ENCODE data around the gene CALCOCO1.

CALCOCO1 gene

GRCh38 chr12:53759261-53759660 lies 32.0 kb upstream of the CALCOCO1 start:
- Histone ChIP-seq H4K20me1 (ENCODE audit: insufficient read depth, low read length, poor library complexity, severe bottlenecking) (no peaks in the 10 kb centered on the region), H3K9me3 (ENCODE audit: insufficient read depth, low read depth, low read length) (no peaks in the 10 kb centered on the region), H3K27me3 (ENCODE audit: insufficient read depth, low read length, poor library complexity, severe bottlenecking) (no peaks in the 10 kb centered on the region), H3K9me2 (replicated peaks; ENCODE audit: low read depth, low read length) (no peaks in the 10 kb centered on the region), H3K36me3 (ENCODE audit: insufficient read depth, low read length) (no peaks in the 10 kb centered on the region), H3K4me1 (ENCODE audit: insufficient read depth, low read length, poor library complexity, severe bottlenecking) (peaks cover 47% of the 10 kb centered on the region), H3K4me2 (ENCODE audit: low read depth, low read length, poor library complexity, severe bottlenecking) (peak overlapping the region; percentile 88), H2AFZ (ENCODE audit: low read length) (no peak overlapping the region), H3F3A (ENCODE audit: low read depth) (no peaks in the 10 kb centered on the region), H3K4me3 (ENCODE audit: low read length, poor library complexity, severe bottlenecking) (no peak overlapping the region), H3K79me2 (ENCODE audit: insufficient read depth, low read length) (no peaks in the 10 kb centered on the region), H3K9ac (ENCODE audit: low read depth, low read length, poor library complexity, severe bottlenecking) (no peak overlapping the region)
- TF ChIP-seq EZH2phosphoT487 (IDR thresholded peaks at IDR 0.05; ENCODE audit: borderline replicate concordance) = no peak
- TF ChIP-seq CTCF (conservative IDR thresholded peaks at IDR 0.05; ENCODE audit: low read length) = no peak

DNA sequence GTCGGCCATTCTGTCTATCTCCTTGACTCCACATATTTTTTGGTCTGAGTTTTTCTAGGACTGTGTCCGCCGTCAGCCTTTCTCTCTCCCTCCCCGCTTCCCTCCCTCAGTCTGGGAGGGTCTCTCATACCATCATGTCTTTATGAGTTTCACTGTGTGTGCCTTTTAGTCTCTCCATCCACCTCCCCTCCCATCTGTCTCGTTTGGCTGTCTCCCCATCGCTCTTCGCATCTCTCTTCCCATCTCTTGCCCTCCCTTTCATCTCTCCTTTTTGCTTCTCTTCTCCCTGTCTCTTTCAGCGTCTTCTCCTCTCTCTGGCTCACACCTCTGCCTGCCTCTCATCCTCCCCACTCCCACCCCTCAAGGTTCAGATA lies 31.5 kb upstream of the CALCOCO1 start:
- Histone ChIP-seq H3K9ac (ENCODE audit: low read depth, low read length, poor library complexity, severe bottlenecking) (peak overlapping the region; percentile 63), H3K4me3 (ENCODE audit: low read length, poor library complexity, severe bottlenecking) (no peak overlapping the region), H3K9me2 (replicated peaks; ENCODE audit: low read depth, low read length) (no peaks in the 10 kb centered on the region), H3K36me3 (ENCODE audit: insufficient read depth, low read length) (no peaks in the 10 kb centered on the region), H3F3A (ENCODE audit: low read depth) (no peaks in the 10 kb centered on the region), H3K79me2 (ENCODE audit: insufficient read depth, low read length) (no peaks in the 10 kb centered on the region), H3K9me3 (ENCODE audit: insufficient read depth, low read depth, low read length) (no peaks in the 10 kb centered on the region), H2AFZ (ENCODE audit: low read length) (0 out of 2 replicates have a peak overlapping the region, but pooled peaks have one; percentile 28), H3K4me2 (ENCODE audit: low read depth, low read length, poor library complexity, severe bottlenecking) (peak overlapping the region; percentile 88), H3K27me3 (ENCODE audit: insufficient read depth, low read length, poor library complexity, severe bottlenecking) (no peaks in the 10 kb centered on the region), H3K4me1 (ENCODE audit: insufficient read depth, low read length, poor library complexity, severe bottlenecking) (peaks cover 49% of the 10 kb centered on the region), H4K20me1 (ENCODE audit: insufficient read depth, low read length, poor library complexity, severe bottlenecking) (no peaks in the 10 kb centered on the region)
- TF ChIP-seq EZH2phosphoT487 (IDR thresholded peaks at IDR 0.05; ENCODE audit: borderline replicate concordance) (no peak), CTCF (conservative IDR thresholded peaks at IDR 0.05; ENCODE audit: low read length) (no peak)

DNA sequence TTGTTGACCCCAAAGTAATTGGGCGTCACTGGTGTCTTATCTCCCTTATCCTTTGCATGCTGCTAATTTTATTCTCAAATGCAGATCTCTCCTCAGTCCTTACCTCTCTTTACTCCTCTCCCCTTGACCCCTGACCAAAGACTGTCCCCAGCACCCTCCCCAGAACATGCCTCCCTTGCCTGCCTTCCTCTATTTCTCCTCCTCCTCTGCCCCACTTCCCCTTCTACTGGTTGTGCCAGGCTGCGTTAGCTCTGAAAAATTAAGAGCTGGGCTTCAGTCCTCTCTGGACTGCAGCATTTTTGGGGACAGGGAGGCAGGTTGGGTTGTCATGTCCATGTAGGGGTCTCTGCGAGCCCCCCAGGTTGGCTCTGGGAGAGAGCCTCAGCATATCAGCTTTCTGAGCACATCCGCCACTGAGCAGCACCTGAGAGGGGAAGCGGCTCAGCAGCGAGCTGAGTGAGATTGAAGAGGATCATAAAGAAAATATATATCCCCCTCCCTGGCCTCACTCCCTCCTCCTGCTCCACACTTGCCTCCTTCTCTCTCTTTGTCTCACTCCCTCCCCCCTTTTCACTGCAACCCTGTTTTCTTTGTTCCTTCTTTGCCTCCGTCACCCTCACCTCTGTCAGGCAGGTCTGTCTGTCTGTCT lies 31.0 kb upstream of the CALCOCO1 start:
- H3K4me2 ChIP-seq (ENCODE audit: low read depth, low read length, poor library complexity, severe bottlenecking) = peak overlapping the region; percentile 88

More for the DNA sequence above, 31.0 kb upstream of the CALCOCO1 start:
- Histone ChIP-seq H3K4me1 (ENCODE audit: insufficient read depth, low read length, poor library complexity, severe bottlenecking) (peaks cover 51% of the 10 kb centered on the region), H3K9me3 (ENCODE audit: insufficient read depth, low read depth, low read length) (no peaks in the 10 kb centered on the region), H3K27me3 (ENCODE audit: insufficient read depth, low read length, poor library complexity, severe bottlenecking) (no peaks in the 10 kb centered on the region), H3K79me2 (ENCODE audit: insufficient read depth, low read length) (no peaks in the 10 kb centered on the region), H3K36me3 (ENCODE audit: insufficient read depth, low read length) (no peaks in the 10 kb centered on the region), H2AFZ (ENCODE audit: low read length) (0 out of 2 replicates have a peak overlapping the region, but pooled peaks have one; percentile 28), H4K20me1 (ENCODE audit: insufficient read depth, low read length, poor library complexity, severe bottlenecking) (no peaks in the 10 kb centered on the region), H3K9me2 (replicated peaks; ENCODE audit: low read depth, low read length) (no peaks in the 10 kb centered on the region), H3K4me3 (ENCODE audit: low read length, poor library complexity, severe bottlenecking) (peak overlapping the region; percentile 73), H3F3A (ENCODE audit: low read depth) (no peaks in the 10 kb centered on the region), H3K9ac (ENCODE audit: low read depth, low read length, poor library complexity, severe bottlenecking) (peak overlapping the region; percentile 63)
- TF ChIP-seq EZH2phosphoT487 (IDR thresholded peaks at IDR 0.05; ENCODE audit: borderline replicate concordance) (no peak), CTCF (conservative IDR thresholded peaks at IDR 0.05; ENCODE audit: low read length) (no peak)
